Islet precursor cell (in vitro differentiated cells): Measurements from ENCODE around the gene ELN.
A peak's percentile ranks its signal among the peaks of the same experiment; 100 is the strongest.
"Not testable (repeated sequence)": the region's sequence is repeated elsewhere in the genome, so short reads cannot be mapped to it uniquely, and the experiment has no call there.

Experiments
- DNase-seq: peaks from one replicate; pipeline ENCODE4 v3.0.0-alpha.2; 2018

The ELN gene

DNA sequence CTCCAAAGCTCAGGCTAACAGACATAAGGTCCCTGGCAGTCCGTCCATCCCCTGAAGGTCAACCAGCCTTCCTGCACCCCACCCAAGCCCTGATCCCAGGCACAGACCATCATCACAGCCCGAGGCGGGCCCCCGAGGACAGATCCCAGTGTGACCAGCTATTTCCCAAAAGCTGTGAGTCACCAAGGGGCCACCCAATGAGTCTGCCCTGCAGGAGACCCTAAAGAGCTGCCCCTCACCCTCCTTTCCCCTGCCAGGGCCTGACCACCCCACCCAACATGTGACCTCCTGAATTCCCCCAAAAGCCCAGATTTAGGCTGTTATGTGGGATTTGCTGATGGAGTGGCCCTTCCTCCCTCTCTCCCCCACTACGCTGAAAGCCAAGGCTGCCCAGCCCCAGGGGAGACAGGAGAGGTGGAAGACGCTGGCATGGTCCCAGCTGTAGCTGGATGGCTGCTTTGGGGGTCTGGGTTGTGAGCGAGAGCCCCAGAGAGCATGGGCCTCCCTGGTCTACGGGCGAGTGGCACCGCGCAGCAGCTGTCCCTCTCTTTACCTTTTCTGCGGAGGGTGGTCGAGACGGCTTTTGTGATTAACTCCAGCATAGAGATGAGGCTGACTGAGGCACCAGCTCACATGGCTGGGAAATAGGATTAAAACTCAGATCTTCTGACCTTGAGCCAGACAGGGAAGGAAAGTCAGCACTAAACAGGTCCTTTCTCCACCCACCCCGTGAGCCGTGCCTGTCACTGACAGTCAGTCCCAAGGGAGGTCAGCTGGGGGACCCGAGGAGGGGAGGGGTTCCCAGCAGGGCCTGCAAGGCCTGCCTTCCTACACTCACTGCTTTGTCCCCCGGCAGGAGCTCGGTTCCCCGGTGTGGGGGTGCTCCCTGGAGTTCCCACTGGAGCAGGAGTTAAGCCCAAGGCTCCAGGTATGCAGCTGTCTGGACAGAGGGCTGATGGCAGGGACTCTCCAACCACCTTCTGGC is 16.7 kb downstream of the ELN start:
- DNase-seq: no peak

GRCh38 chr7:74046581-74046980 is 18.6 kb downstream of the ELN start:
- not testable (repeated sequence) for DNase-seq

DNA sequence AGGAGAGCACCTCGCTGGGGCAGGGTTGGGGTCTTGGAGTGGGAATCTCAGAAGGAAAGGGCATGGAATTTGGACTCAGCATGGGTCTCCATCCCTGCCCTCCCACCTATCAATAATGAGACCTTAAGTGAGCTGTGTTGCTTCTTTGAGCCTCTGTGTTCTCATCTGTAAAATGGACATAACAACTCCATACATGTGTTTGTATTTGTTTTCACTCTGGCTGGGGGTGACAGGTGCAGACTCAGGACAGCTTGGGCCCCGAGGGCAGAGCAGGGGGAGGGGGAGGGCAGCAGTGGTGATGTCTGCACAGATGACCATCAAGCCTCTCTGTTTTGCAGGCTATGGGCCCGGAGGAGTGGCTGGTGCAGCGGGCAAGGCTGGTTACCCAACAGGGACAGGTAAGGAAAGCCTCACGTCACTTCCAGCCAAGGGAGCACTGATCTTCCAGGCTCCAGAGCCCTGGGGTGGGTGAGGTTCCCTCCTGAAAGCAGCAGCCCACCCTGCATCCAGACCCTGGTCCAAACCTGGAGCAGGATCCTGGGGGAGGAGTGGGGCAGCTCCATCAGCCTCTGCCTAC is 19.9 kb downstream of the ELN start:
- no peak for DNase-seq

GRCh38 chr7:74048999-74049599 is 21.1 kb downstream of the ELN start:
- DNase-seq: no peak

- DNase-seq: no peak
Observed at GRCh38 chr7:74049997-74050798, 22.2 kb downstream of the ELN start.

DNA sequence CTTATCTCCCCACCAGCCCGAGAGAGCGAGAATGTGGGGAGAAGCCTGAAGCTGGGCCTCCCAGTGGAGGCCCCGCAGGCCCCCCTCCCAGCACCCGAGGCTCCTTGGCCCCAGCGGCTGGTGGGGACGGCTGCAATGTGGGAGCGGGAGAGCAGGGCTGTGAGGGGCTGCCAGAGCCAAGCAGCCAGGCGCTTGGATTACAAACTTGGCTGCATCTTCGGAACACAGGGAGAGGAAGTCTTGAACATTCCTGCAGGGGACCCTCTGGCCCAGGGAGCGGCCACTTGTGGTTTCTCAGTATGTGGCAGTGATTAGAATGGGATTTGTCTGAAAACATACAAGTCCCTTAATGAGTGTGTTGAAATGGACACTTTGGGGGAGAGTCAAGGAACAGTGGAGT is 23.2 kb downstream of the ELN start:
- no peak for DNase-seq

GRCh38 chr7:74051629-74052410 is 23.8 kb downstream of the ELN start:
- DNase-seq: peak; percentile 90

GRCh38 chr7:74052628-74053027 is 24.7 kb downstream of the ELN start:
- DNase-seq: no peak

- no peak for DNase-seq
Observed at GRCh38 chr7:74053589-74054186, 25.7 kb downstream of the ELN start.

DNA sequence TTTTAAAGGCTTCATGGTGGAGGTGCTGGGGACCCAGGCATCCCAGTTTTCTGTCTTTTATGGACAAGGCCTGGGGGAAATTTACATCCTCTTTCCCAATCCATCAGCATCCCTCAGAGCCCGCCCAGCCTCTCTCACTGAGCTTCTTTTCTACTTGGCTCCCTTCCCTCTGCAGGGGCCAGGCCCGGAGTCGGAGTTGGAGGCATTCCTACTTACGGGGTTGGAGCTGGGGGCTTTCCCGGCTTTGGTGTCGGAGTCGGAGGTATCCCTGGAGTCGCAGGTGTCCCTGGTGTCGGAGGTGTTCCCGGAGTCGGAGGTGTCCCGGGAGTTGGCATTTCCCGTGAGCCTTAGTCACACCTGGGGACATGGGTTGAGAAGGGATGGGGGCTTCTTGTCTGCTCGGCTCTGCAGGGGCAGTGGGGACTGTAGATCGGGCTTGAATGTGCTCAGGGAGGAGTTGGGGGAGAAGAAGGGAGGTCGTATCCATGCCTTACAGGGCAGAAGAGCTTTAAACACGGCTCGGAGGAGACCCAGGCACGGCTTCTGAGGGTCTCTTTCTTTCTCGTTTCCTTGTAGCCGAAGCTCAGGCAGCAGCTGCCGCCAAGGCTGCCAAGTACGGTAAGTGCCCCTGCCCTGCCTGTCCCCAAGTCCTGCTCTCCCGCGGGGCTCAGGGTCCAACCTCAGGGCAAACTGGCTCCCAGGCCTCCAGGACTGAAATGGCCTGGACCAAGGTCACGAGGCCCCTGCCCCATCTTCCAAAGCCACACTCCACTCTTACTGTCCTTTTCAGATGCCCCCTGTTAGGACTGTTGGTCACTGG is 28.3 kb downstream of the ELN start:
- no peak for DNase-seq

- DNase-seq: no peak
Observed at GRCh38 chr7:74057216-74057925, 29.4 kb downstream of the ELN start.

- no peak for DNase-seq
Observed at GRCh38 chr7:74057987-74058386, 30.0 kb downstream of the ELN start.

DNA sequence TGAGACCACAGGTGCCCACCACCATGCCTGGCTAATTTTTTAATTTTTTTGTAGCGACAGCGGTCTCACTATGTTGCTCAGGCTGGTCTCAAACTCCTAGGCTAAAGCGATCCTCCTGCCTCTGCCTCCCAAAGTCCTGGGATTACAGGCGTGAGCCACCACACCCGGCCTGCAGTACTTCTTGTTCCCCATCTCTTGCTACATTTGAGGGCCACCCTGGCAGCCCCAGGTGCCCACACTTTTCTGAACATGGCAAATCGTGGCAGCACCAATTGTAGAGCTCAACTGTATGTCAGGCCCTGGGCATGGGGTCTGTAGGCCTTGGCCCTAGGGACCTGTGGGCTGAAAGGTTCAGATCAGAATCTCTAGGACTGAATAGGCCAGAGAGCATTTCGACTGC is 30.5 kb downstream of the ELN start:
- no peak for DNase-seq

GRCh38 chr7:74059037-74059436 is 31.1 kb downstream of the ELN start:
- DNase-seq: no peak

GRCh38 chr7:74059681-74060588 is 32.0 kb downstream of the ELN start:
- DNase-seq: no peak

DNA sequence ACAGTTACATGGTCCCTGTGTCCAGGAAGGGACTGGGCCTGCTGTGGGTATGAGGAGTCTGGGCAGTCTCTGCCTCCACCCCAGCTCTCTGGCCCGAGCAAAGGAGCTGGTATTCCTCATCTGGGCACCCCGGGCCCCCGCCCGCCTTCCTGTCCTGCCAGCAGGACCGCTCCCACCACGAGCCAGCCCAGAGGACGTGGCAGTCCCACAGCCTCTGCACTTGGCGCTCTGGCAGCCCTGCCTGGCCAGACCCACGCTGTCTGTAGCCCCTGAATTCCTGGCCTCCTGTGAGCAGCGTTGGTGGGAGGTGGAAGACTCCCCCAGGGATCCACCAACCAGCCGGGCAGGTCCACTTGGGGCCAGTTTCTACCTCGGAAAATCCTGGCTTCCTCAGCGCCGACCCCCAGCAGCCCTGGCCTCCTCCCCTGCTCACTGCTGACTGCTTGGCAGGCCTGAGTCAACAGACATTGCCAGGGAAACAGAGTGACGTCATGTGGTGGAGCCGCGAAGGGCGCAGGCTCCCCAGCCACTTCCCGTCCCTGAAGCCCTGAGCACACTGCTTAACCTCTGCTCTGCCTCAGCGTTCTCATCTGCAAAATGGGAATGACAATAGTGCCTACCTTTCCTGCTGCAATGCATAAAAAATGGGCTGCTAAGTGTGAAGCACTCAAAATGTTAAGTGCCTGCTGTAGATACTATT is 34.0 kb downstream of the ELN start:
- DNase-seq: no peak

DNA sequence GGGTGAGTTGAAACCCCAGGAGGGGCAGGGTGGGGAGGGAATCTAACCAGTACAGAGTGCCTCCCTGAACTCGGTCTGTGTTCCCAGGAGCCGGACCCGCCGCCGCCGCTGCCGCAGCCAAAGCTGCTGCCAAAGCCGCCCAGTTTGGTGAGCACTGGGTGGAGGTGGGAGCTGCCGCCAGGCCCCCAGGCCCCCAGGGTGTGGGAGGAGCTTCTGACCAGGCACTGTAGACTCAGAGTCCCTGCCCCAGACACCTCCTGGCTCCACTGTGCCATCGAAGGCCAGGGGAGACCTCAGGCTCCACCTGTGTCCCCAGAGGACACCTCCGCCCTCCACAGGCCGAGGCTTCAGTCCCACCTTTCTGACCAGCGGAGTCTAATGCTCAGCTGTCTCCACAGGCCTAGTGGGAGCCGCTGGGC is 35.3 kb downstream of the ELN start:
- DNase-seq: no peak

DNA sequence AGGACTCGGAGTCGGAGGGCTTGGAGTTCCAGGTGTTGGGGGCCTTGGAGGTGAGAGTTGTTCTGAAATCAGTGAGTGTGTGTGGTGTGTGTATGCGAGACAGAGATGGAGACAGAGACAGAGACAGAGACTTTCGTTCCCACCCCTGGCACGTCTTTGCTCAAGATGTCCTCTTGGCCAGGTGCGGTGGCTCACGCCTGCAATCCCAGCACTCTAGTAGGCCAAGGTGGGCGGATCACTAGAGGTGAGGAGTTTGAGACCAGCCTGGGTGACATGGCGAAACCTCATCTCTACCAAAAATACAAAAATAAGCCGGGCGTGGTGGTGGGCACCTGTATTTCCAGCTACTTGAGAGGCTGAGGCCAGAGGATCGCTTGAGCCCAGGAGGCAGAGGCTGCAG is 35.7 kb downstream of the ELN start:
- DNase-seq: no peak
